ENCODE measurements around the gene SSBP4. TPM values are rescaled to one million over a fixed set of nuclear protein-coding genes. Genes with fewer than 3 reads are reported as not detected.

The SSBP4 gene
- total and polyA plus RNA-seq, 2 of the 8 experiments (the other 6 are each of a cell fraction or from before 2014, with no cell fraction given), result 26.4 to 33.7 TPM

GRCh38 chr19:18467978-18468377, 48.8 kb downstream of the SSBP4 start:
- H3K14ac ChIP-seq (ENCODE audit: insufficient read length), result no peak overlapping the region
- 85% methylated on average over 3 of the region's 3 CpGs; no CpG with 5 or more reads in 1 of the 2 experiments for WGBS, 2 experiments (ENCODE audit: extremely low coverage in 1 of 2, insufficient coverage in 1 of 2, insufficient read length in 1 of 2, insufficient replicate concordance in 2 of 2, low coverage in 1 of 2, low lambda C conversion rate in 2 of 2, missing lambda C conversion rate in 1 of 2)
- H3K27ac ChIP-seq (ENCODE audit: low read depth, low read length), result no peak overlapping the region
- peaks cover 0 to 1% (median 0%) of the 10 kb centered on the region in 4 experiments; a peak in 2 of 7 replicates for H3K4me1 ChIP-seq (replicated peaks in 1 of 4; ENCODE audit: control insufficient read depth in 3 of 4, insufficient read depth in 4 of 4, low read length in 3 of 4)
- H2BK15ac ChIP-seq (ENCODE audit: low read length), result no peak overlapping the region
- H4K5ac ChIP-seq (ENCODE audit: insufficient read length, low read depth, low read length), result no peak overlapping the region
- H4K91ac ChIP-seq (replicated peaks; ENCODE audit: insufficient read length, low read length), result peak overlapping the region; percentile 15
- H2BK120ac ChIP-seq (replicated peaks; ENCODE audit: low read depth, low read length), result no peak overlapping the region
- H3K79me2 ChIP-seq (ENCODE audit: control insufficient read depth in 1 of 2, insufficient read depth in 2 of 2, low read length in 2 of 2), result no peaks in the 10 kb centered on the region
- H3K4me3 ChIP-seq (ENCODE audit: extremely low read depth in 1 of 4, insufficient read depth in 2 of 4, low read depth in 3 of 4, low read length in 4 of 4), result no peak overlapping the region
- peak overlapping the region; percentile 11; the same call in 1 of the 2 replicates for H2AK5ac ChIP-seq (ENCODE audit: low read depth, low read length)
- peaks cover 8% of the 10 kb centered on the region; the same call in 1 of the 2 replicates for H3K23me2 ChIP-seq (ENCODE audit: low read depth, low read length)
- H2AFZ ChIP-seq (ENCODE audit: low read length), result no peak overlapping the region
- peak overlapping the region; percentile 10; the same call in 1 of the 2 replicates for H2BK5ac ChIP-seq (ENCODE audit: low read depth, low read length)
- H3K4me2 ChIP-seq (ENCODE audit: insufficient read depth in 1 of 2, low read depth in 2 of 2, low read length in 2 of 2), result no peak overlapping the region
- H2BK12ac ChIP-seq (ENCODE audit: low read depth, low read length), result no peak overlapping the region
- peaks cover 4% of the 10 kb centered on the region for H3K79me1 ChIP-seq (ENCODE audit: low read depth, low read length)
- no peak overlapping the region for H2BK20ac ChIP-seq (ENCODE audit: low read length)
- no peaks in the 10 kb centered on the region for H3K36me3 ChIP-seq (ENCODE audit: control insufficient read depth in 2 of 4, insufficient read depth in 4 of 4, low read length in 3 of 4)
- H3K23ac ChIP-seq (ENCODE audit: insufficient read length), result no peak overlapping the region
- H3K4ac ChIP-seq (replicated peaks; ENCODE audit: insufficient read length, low read depth, low read length), result no peak overlapping the region
- H3K18ac ChIP-seq (ENCODE audit: extremely low read depth, low read length), result no peak overlapping the region
- peaks cover 11 to 19% of the 10 kb centered on the region in 2 experiments for H4K20me1 ChIP-seq (replicated peaks in 1 of 2; ENCODE audit: control insufficient read depth in 1 of 2, insufficient read depth in 2 of 2, low read length in 2 of 2)
- FAIRE-seq (no peak), DNase-seq (ENCODE audit: low read depth in 1 of 2, low spot score in 2 of 2) (no peak)
- H3K27me3 ChIP-seq (replicated peaks in 1 of 4; ENCODE audit: control insufficient read depth in 3 of 4, extremely low read depth in 1 of 4, insufficient read depth in 3 of 4, low read length in 3 of 4), result no peaks in the 10 kb centered on the region
- H3K9me3 ChIP-seq (ENCODE audit: insufficient read depth in 2 of 2, low read depth in 1 of 2, low read length in 1 of 2), result no peaks in the 10 kb centered on the region
- POLR2A ChIA-PET (ENCODE audit: partially characterized antibody), result interaction anchor here (0.9 to 1.5 kb wide), 3 partner anchors 10 to 27 kb away, joined by 3 read pairs; no protein-coding TSS in a partner anchor
- peak overlapping the region; percentile 77 for H3K56ac ChIP-seq (replicated peaks; ENCODE audit: insufficient read length, low read depth, low read length)
- H3K9ac ChIP-seq (replicated peaks in 1 of 4; ENCODE audit: extremely low read depth in 1 of 4, low read depth in 3 of 4, low read length in 3 of 4), result no peak overlapping the region; a peak in 1 of 7 replicates
- CTCF ChIA-PET (ENCODE audit: partially characterized antibody), result interaction anchor here (0.6 to 11.1 kb wide), 22 partner anchors 9 to 620 kb away, joined by 3 to 213 read pairs (median 4); partner anchors contain the start of genes ELL and REX1BD
- H4K8ac ChIP-seq (ENCODE audit: extremely low read depth, insufficient read depth, low read length), result no peak overlapping the region
- TF ChIP-seq JUN (IDR thresholded peaks at IDR 0.05; ENCODE audit: low read depth, low read length) (no peak), SIN3A (conservative IDR thresholded peaks at IDR 0.05 in 1 of 2, IDR thresholded peaks at IDR 0.05 in 1 of 2; ENCODE audit: low read depth in 1 of 2, low read length in 2 of 2) (no peak), JUND (IDR thresholded peaks at IDR 0.05; ENCODE audit: low read length) (no peak), NRF1 (IDR thresholded peaks at IDR 0.05; ENCODE audit: low read depth, low read length) (no peak), RFX5 (IDR thresholded peaks at IDR 0.05; ENCODE audit: borderline replicate concordance, low read depth, low read length) (no peak), SP2 (IDR thresholded peaks at IDR 0.05; ENCODE audit: low read length) (no peak), MAX (IDR thresholded peaks at IDR 0.05) (no peak), MAFK (IDR thresholded peaks at IDR 0.05; ENCODE audit: low read depth, low read length) (no peak), CEBPB (IDR thresholded peaks at IDR 0.05; ENCODE audit: low read depth, low read length) (no peak), NANOG (IDR thresholded peaks at IDR 0.05; ENCODE audit: insufficient read depth, low read depth, low read length, poor library complexity, severe bottlenecking) (no peak), FOSL1 (IDR thresholded peaks at IDR 0.05; ENCODE audit: insufficient read depth, low read depth, low read length) (no peak)

Data from H1 (cell line).